Measurements from ENCODE around the gene TXLNG.
"Not testable (repeated sequence)": the region's sequence is repeated elsewhere in the genome, so short reads cannot be mapped to it uniquely, and the experiment has no call there.

Gene TXLNG

DNA sequence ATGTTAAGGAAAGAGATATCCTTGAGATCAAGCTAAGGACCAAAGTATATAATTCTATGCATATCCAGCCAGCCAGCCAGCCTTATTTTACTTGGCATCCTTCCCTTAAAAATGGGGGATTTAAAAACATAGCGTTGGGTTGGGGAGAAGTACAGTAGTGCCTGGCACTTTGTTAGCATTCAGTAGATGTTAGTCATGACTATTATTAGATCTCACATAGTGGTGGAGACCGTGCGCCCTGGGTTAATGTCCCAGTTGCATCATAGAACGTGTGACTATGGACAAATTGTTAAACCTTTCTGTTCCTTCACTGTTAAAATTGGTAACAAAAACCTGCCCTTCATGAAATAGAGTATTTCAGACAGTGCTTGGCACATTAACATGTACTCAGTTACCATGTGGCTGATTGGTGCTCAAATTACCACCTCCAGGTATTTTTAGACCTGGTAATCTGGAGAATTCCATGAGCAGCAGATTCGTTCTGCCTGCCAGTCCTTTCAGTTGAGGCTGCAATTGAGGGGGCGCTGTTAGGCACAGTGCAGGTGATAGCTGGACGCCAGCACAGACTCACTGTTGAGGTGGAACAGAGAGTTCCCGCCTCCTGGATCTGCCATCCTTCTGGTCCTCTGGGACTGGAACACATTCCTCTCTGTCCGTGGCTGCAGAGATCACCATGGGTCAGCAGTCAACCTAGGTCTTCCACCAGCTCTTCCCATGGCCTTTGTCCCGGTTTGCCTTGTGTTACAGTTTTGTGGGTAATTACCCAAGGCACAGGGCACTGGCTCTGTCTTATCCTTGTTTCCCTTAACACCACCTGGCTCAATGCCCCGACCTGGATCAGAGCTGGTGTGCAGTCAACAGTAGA is 52.2 kb downstream of the TXLNG start:
- in situ Hi-C loops (cut with HindIII; ENCODE audit: low sequenced_read_pairs), result no loop called here

GRCh38 chrX:16839219-16839851 is 53.1 kb downstream of the TXLNG start:
- in situ Hi-C loops (cut with HindIII; ENCODE audit: low sequenced_read_pairs), result no loop called here

DNA sequence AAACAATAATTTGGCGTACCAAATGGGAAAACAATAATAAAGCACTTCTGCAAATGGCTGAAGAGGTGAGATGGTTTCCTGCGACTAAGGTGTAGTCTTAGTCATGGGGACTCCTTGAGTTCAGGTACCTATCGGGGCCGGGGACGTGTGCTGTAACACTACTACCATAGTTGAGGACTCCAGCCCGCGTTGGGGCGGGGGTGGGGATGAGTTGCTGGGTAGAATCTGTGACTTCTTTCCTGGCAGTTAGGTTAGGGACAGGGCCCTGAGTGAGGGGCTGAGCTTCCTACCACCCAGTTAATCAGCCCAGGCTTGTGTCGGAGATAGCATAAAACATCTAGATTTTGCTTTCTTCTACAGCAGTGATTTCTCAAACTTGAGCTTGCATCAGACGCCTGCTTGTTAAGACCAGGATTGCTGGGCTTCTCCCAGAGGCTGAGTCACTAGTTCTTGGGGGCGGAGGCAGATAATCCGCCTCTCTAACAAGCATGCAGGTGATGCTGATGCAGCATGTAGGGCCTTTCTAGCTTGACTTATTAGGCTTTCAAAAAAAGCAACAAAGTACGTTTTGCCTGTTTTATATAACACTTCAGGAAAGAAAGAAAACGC is 53.7 kb downstream of the TXLNG start:
- in situ Hi-C loops (cut with HindIII; ENCODE audit: low sequenced_read_pairs), result loop anchor here (5.0 kb wide), 1 partner anchor 47 kb away; no protein-coding TSS in a partner anchor

- in situ Hi-C loops (cut with HindIII; ENCODE audit: low sequenced_read_pairs), result loop anchor here (5.0 kb wide), 1 partner anchor 45 kb away; no protein-coding TSS in a partner anchor
Observed at GRCh38 chrX:16842684-16843083, 56.4 kb downstream of the TXLNG start.

- in situ Hi-C loops (cut with HindIII; ENCODE audit: low sequenced_read_pairs), result loop anchor here (5.0 kb wide), 1 partner anchor 44 kb away; no protein-coding TSS in a partner anchor
Observed at GRCh38 chrX:16843208-16843909, 57.1 kb downstream of the TXLNG start.

DNA sequence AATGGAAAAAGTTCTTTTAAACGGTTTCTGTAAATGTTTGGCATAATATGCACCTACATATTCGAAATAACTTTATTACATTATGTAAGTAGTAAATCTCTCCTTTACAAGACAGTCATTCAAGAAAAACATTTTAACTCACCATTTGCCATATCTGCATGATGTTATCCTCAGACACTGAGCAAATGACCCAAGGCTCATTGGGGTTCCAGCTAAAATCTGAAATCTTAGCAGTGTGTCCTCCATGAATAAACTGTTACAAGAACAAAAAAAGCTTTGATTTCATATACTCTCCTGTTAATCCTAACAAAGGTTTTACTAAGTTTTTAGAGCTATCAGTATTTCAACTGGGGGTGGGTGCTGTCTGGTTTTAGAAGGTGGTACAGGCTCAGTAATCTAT is 59.4 kb downstream of the TXLNG start:
- in situ Hi-C loops (cut with HindIII; ENCODE audit: low sequenced_read_pairs), result no loop called here

DNA sequence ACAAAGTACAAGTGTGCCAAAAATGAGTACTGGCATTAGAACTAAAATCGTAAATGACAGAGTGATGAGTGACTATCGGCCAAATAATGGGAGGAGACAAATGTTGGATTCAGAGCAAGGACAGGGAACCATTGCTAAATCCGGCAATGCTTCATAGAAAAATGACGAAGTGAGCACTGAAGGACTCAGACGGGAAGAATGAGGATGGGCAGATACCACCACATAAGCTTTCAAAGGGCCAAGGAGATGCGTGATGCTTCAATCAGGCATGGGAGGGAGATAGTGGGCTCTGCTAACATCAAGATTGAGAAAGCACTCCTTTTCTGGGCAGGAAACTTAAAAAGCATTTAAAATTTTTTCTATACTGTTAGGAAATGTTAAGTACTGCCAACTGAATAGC is 62.3 kb downstream of the TXLNG start:
- in situ Hi-C loops (cut with HindIII; ENCODE audit: low sequenced_read_pairs), result no loop called here

DNA sequence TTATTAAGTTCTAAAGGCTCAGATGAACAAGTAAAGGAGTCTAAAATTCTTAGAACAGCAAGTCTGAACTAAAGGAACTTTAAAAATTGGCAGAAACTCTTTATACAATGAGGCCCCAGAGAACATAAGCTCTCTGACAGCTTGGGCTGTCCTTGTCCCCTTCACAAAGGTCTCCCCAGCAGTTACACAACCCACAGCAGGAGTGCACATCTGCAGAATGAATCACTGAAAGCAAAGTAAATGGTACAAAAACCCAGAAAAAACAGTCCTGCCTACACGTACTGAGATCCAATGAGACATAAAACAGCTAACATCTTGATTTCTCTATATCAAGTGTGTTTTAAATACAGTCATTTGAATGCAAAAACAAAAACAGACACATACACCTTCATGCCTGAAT is 65.2 kb downstream of the TXLNG start:
- in situ Hi-C loops (cut with HindIII; ENCODE audit: low sequenced_read_pairs), result no loop called here

GRCh38 chrX:16851827-16852226 is 65.6 kb downstream of the TXLNG start:
- in situ Hi-C loops (cut with HindIII; ENCODE audit: low sequenced_read_pairs), result no loop called here

DNA sequence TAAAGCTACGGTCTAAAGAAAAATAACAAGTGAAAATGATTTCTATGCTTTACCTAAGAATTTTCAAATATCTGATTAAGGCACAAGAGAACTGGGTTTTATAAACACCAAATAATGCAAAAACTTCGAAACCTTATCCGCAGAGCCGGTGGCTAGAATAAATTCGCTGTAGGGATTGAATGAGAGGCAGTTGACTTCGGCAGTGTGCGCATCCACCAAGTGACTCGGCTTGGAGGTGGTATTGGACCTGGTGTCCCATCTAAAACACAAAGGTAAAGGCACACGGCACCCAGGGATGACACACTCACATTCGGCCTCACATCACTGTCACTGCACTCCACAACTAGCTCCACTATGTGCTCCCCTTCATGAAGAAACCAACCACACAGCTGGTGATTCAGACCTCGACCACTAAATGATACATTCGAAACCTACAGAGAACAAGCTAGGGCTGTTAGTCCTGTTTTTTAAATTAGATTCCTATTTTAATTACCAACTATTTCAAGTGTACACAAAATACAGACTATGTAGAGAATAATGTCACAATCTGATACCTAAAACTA is 66.4 kb downstream of the TXLNG start:
- in situ Hi-C loops (cut with HindIII; ENCODE audit: low sequenced_read_pairs), result no loop called here

- in situ Hi-C loops (cut with HindIII; ENCODE audit: low sequenced_read_pairs), result no loop called here
Observed at GRCh38 chrX:16853537-16853936, 67.3 kb downstream of the TXLNG start.

DNA sequence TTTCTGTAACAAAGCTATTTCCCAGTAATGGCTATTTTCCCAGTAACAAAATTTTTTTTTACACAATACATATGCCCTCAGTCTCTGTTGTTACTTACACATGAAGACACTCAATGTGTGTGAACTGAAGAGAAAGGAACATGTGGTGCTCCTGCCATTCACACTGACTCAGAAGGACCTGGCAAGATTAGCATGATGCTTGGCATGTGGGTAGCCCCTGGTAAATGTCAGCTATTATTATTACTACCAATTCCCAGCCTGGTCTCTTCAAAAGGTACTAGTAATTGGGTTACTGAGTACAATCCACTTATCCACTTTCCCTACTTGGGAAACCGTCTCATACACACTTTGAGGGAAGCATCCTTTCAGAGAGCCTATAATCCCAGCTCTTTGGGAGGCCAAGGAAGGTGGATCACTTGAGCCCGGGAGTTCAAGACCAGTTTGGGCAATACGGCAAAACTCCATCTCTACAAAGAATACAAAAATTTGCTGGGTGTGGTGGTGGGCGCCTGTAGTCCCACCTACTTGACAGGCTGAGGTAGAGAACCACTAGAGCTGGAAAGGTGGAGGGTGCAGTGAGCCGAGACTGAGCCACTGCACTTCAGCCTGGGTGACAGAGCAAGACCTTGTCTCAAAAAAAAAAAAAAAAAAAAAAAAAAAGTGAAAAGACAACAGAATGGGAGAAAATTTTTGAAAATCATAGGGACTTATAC is 69.3 kb downstream of the TXLNG start:
- in situ Hi-C loops (cut with HindIII; ENCODE audit: low sequenced_read_pairs), result no loop called here

- in situ Hi-C loops (cut with HindIII; ENCODE audit: low sequenced_read_pairs), result not testable (repeated sequence)
Observed at GRCh38 chrX:16856076-16856404, 69.8 kb downstream of the TXLNG start.

DNA sequence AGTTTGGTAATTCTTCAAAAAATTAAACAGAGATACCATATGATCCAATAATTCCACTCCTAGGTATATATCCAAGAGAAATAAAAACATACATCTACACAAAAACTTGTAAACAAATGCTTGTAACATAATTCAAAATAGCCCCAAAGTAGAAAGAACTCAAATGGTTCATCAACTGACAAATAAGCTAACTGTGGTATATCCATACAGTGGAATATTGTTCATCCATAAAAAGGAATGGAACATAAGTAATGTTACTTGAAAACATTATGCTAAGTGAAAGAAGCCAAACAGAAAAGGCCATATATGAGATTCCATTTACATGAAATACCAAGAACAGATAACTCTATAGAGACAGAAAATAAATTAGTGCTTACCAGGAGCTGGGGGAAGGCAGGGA is 70.5 kb downstream of the TXLNG start:
- in situ Hi-C loops (cut with HindIII; ENCODE audit: low sequenced_read_pairs), result no loop called here

DNA sequence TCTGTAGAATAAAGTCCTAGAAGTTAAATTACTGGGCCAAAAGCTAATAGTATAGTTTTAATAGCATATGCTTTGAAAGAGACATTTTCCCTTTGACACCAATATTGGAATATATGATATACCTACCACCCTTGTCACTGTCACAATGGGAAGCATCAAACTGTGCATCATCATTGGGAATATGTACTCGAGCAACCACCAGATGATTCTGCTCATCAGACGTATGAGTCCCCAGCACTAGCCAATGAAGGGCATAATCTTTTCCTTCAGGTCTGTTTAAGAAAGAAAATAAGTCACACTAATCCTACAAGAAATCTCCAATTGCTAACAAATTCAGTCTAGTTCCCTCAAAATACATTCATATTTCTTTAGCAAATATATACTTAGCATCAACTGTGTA is 76.6 kb downstream of the TXLNG start:
- in situ Hi-C loops (cut with HindIII; ENCODE audit: low sequenced_read_pairs), result no loop called here

GRCh38 chrX:16867947-16868346 is 81.7 kb downstream of the TXLNG start:
- in situ Hi-C loops (cut with HindIII; ENCODE audit: low sequenced_read_pairs), result no loop called here

GRCh38 chrX:16868920-16869319 is 82.7 kb downstream of the TXLNG start:
- in situ Hi-C loops (cut with HindIII; ENCODE audit: low sequenced_read_pairs), result no loop called here

DNA sequence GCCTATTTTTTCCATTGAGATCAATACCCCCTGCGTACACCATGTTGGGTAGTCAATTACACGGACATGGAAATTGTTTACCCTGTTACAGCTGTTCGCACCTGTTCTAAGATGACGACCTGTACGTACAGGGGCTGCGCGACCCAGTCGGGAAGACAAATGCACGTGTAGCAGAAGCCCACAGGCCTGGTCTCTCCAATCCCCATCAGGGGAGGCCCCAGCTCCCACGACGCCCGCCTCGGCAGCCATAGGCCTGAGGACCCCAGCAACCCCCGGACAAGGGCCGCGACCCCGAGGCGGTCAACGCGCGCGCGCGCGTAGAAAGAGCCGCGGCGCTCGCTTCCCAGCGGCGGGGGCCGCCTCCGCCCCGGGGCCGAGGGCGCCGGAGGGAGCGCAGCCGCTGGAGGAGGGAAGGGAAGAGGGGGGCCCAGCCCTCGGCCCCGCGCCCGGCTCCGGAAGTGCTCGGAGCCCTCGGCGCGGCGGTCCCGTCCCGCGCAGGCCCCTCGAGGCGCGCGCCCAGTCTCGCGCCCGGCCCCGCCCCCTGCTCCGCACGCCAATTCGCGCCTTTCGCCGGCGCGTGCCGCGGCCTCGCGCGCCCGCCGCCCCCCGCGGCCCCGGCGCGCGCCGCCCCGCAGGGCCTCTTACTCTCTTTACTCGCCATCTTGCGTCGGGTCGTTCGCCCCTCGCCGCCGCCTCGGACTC is 83.3 kb downstream of the TXLNG start:
- in situ Hi-C loops (cut with HindIII; ENCODE audit: low sequenced_read_pairs), result no loop called here

DNA sequence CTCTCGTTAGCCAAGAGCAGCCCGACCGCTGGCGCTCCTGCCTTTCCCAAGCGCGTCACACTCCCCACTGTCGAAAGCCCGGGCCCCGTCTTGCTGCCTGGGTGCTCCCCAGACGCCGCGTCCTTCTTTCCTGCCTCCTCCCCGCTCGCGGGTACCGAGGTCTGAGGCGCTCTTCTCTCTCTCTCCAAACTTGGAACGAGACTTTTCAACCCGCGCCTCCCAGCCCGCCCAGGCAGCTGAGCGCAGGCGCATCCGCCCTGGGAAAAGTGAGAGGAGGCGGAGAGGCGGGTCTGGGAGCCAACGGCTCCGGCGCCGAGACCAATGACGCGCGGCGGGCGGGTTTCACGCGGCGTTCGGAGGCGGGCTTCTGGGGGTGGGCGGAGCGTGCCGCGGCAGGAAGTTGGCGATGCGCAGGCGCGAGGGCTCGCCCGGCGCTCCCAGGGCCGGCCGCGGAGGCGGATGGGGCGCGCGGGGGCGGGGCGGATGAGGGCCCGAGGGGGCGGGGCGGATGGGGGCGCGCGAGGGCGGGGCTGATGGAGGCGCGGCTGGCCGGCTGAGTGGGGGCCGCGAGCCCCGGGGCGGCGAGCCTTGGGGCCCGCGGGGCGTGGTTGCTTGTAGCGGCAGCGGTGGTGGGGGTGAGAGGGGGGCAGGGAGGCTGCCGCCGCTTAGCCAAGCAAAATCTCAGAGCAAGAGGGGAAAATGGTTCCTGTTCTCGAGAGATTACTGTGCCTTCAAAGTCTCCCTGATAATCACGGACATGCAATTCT is 84.0 kb downstream of the TXLNG start, which contains the start of gene RBBP7:
RBBP7 (minus strand) TSS at position 268 of the 767 bp plus-strand sequence. CDS start 309 bp downstream, outside the sequence.
- in situ Hi-C loops (cut with HindIII; ENCODE audit: low sequenced_read_pairs), result no loop called here
